Measurements from ENCODE around the gene ZNF654.
A peak's percentile ranks its signal among the peaks of the same experiment; 100 is the strongest.
"Not testable (repeated sequence)": the region's sequence is repeated elsewhere in the genome, so short reads cannot be mapped to it uniquely, and the experiment has no call there.

ZNF654 gene

GRCh38 chr3:88059380-88060170 lies 520 bp downstream of the ZNF654 start:
- no peak for DNase-seq (ENCODE audit: low read depth in 2 of 3, low spot score in 1 of 3)

GRCh38 chr3:88061746-88062145 lies 2.7 kb downstream of the ZNF654 start:
- DNase-seq (ENCODE audit: low read depth in 2 of 3, low spot score in 1 of 3) = no peak

- DNase-seq (ENCODE audit: low read depth in 2 of 3, low spot score in 1 of 3) = no peak
Measured at GRCh38 chr3:88075072-88075471, 16.0 kb downstream of the ZNF654 start.

- no peak for DNase-seq (ENCODE audit: low read depth in 2 of 3, low spot score in 1 of 3)
Measured at GRCh38 chr3:88075497-88075896, 16.4 kb downstream of the ZNF654 start.

- DNase-seq (ENCODE audit: low read depth in 2 of 3, low spot score in 1 of 3) = no peak
Measured at GRCh38 chr3:88076712-88077111, 17.7 kb downstream of the ZNF654 start.

GRCh38 chr3:88078932-88079331 lies 19.9 kb downstream of the ZNF654 start:
- DNase-seq (ENCODE audit: low read depth in 2 of 3, low spot score in 1 of 3) = no peak

- no peak for DNase-seq (ENCODE audit: low read depth in 2 of 3, low spot score in 1 of 3)
Measured at GRCh38 chr3:88082854-88083253, 23.8 kb downstream of the ZNF654 start.

- no peak for DNase-seq (ENCODE audit: low read depth in 2 of 3, low spot score in 1 of 3)
Measured at GRCh38 chr3:88084097-88084501, 25.0 kb downstream of the ZNF654 start.

GRCh38 chr3:88090681-88091080 lies 31.6 kb downstream of the ZNF654 start:
- no peak for DNase-seq (ENCODE audit: low read depth in 2 of 3, low spot score in 1 of 3)

- DNase-seq (ENCODE audit: low read depth in 2 of 3, low spot score in 1 of 3) = no peak
Measured at GRCh38 chr3:88092270-88092669, 33.2 kb downstream of the ZNF654 start.

- no peak for DNase-seq (ENCODE audit: low read depth in 2 of 3, low spot score in 1 of 3)
Measured at GRCh38 chr3:88093266-88093665, 34.2 kb downstream of the ZNF654 start.

- DNase-seq (ENCODE audit: low read depth in 2 of 3, low spot score in 1 of 3) = no peak
Measured at GRCh38 chr3:88101142-88101541, 42.1 kb downstream of the ZNF654 start.

GRCh38 chr3:88105325-88105724 lies 46.3 kb downstream of the ZNF654 start:
- no peak for DNase-seq (ENCODE audit: low read depth in 2 of 3, low spot score in 1 of 3)

GRCh38 chr3:88112289-88112688 lies 53.2 kb downstream of the ZNF654 start:
- DNase-seq (ENCODE audit: low read depth in 2 of 3, low spot score in 1 of 3) = no peak

- peak in 2 of 3 donors; percentile 17 to 74 for DNase-seq (ENCODE audit: low read depth in 2 of 3, low spot score in 1 of 3)
Measured at GRCh38 chr3:88113311-88114162, 54.5 kb downstream of the ZNF654 start.

GRCh38 chr3:88114878-88115549 lies 56.0 kb downstream of the ZNF654 start:
- no peak for DNase-seq (ENCODE audit: low read depth in 2 of 3, low spot score in 1 of 3)

GRCh38 chr3:88117683-88118082 lies 58.6 kb downstream of the ZNF654 start:
- DNase-seq (ENCODE audit: low read depth in 2 of 3, low spot score in 1 of 3) = no peak

GRCh38 chr3:88118603-88119002 lies 59.5 kb downstream of the ZNF654 start:
- not testable (repeated sequence) for DNase-seq (ENCODE audit: low read depth in 2 of 3, low spot score in 1 of 3)

GRCh38 chr3:88123526-88123925 lies 64.5 kb downstream of the ZNF654 start:
- no peak for DNase-seq (ENCODE audit: low read depth in 2 of 3, low spot score in 1 of 3)

GRCh38 chr3:88131695-88132094 lies 72.6 kb downstream of the ZNF654 start:
- no peak for DNase-seq (ENCODE audit: low read depth in 2 of 3, low spot score in 1 of 3)

GRCh38 chr3:88132894-88133293 lies 73.8 kb downstream of the ZNF654 start:
- no peak for DNase-seq (ENCODE audit: low read depth in 2 of 3, low spot score in 1 of 3)

Data from stimulated activated CD4-positive, alpha-beta T cell treated with anti-CD3 and anti-CD28 coated beads, Interleukin-12 subunit alpha, Interleukin-12 subunit beta, amount 100 ng/mL, for 48 hours (primary cell).